Thymus (tissue), 11 donors: ENCODE data around the gene CUX1. TPM values are rescaled to one million over a fixed set of nuclear protein-coding genes. Genes with fewer than 3 reads are reported as not detected.

Experiments used
- DNase-seq, 9 donors: peaks; one replicate each; pipeline ENCODE4 v3.0.0-alpha.2; 2013; ENCODE audit warnings: low spot score in 9 of 9, low read depth in 6 of 9, missing footprints in 1 of 9
- H3K27ac ChIP-seq, 2 donors: one replicate each; pipeline ENCODE4 v1.5.1; 2013; ENCODE audit warnings: control low read depth in 1 of 2, low read depth in 1 of 2, low read length in 1 of 2, mild to moderate bottlenecking in 1 of 2, moderate library complexity in 1 of 2
- H3K27me3 ChIP-seq, 2 donors: one replicate each; pipeline ENCODE4 v1.5.1; 2013; ENCODE audit warnings: low read length in 1 of 2; ENCODE audit not compliant: control insufficient read depth in 2 of 2, insufficient read depth in 1 of 2
- H3K36me3 ChIP-seq, 2 donors: one replicate each; pipeline ENCODE4 v1.5.1; 2013; ENCODE audit warnings: low read length in 1 of 2, mild to moderate bottlenecking in 1 of 2, moderate library complexity in 1 of 2; ENCODE audit not compliant: control insufficient read depth in 2 of 2, insufficient read depth in 2 of 2
- H3K4me1 ChIP-seq, 2 donors: one replicate each; pipeline ENCODE4 v1.5.1; 2013; ENCODE audit warnings: low read length in 2 of 2; ENCODE audit not compliant: control insufficient read depth in 2 of 2, insufficient read depth in 2 of 2
- H3K4me3 ChIP-seq, 2 donors: one replicate each; pipeline ENCODE4 v1.5.1; 2013; ENCODE audit warnings: low read length in 2 of 2, control low read depth in 1 of 2, mild to moderate bottlenecking in 1 of 2
- H3K9me3 ChIP-seq, 2 donors: one replicate each; pipeline ENCODE4 v1.5.1; 2013; ENCODE audit warnings: low read length in 1 of 2, mild to moderate bottlenecking in 1 of 2; ENCODE audit not compliant: control insufficient read depth in 2 of 2, insufficient read depth in 1 of 2
- WGBS: extraction: QIAGEN DNeasy Blood & Tissue Kit; methylation state at CpG from one replicate; pipeline ENCODE4 v1.1.7; 2013; 5-methylcytosine and 5-hydroxymethylcytosine counted together
- polyA plus RNA-seq: library from polyadenylated mRNA; stranded (reverse); fragments of 200-250 nt; gene quantifications from one replicate; pipeline ENCODE4 v1.2.3, GENCODE V29; 2013
- total RNA-seq: library from RNA; stranded (reverse); fragments of 120-200 nt; gene quantifications from one replicate; pipeline ENCODE4 v1.2.4, GENCODE V29; 2013
- donor health status: healthy.

The CUX1 gene
- total and polyA plus RNA-seq, 2 donors = 27.8 to 35.0 TPM

DNA sequence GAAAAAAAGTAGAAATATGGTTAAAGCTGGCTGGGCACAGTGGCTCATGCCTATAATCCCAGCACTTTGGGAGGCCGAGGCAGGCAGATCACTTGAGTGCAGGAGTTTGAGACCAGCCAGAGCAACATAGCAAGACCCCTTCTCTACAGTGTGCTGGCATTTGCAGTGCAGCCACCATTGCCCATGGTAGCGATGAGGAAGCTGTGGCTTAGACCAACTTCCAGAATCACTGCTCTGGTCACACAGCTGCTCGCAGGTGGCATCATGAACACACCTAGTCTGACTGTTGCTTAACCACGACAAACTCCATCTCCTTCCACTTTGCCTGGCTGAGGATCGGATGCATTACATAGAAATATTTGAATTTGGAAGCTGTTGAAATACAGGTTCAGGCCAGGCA is 137.1 kb downstream of the CUX1 start:
- no peak for DNase-seq
- Histone ChIP-seq H3K36me3 (peaks cover 6 to 9% of the 10 kb centered on the region in 2 donors), H3K9me3 (no peaks in the 10 kb centered on the region), H3K4me1 (peaks cover 0 to 12% of the 10 kb centered on the region in 2 donors), H3K27me3 (no peaks in the 10 kb centered on the region), H3K4me3 (no peak overlapping the region), H3K27ac (no peak overlapping the region)
- WGBS = 48% methylated on average over 5 of the region's 5 CpGs

DNA sequence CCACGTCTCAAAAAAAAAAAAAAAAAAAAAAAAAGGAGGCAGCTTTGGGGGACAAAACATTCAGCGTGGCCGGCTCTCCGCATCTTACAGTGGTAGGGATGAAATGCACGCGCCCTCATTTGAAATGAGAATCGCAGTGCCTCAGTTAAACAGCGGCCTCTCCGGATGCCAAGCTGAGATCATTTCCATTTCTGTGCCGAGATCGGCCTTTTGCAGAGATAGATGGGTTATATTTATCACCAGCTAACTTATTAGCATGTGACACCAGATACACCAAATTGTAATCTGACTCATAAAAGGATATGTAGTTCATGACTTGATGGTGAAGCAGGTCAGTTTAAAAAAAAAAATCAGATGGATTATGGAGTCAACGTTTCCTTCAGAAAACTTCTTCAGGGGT is 138.7 kb downstream of the CUX1 start:
- 97% methylated on average over 12 of the region's 12 CpGs for whole genome bisulfite sequencing
- Histone ChIP-seq H3K27me3 (no peaks in the 10 kb centered on the region), H3K4me1 (peaks cover 0 to 12% of the 10 kb centered on the region in 2 donors), H3K27ac (no peak overlapping the region), H3K36me3 (peaks cover 7 to 13% of the 10 kb centered on the region in 2 donors), H3K4me3 (no peak overlapping the region), H3K9me3 (no peaks in the 10 kb centered on the region)
- no peak for DNase-seq

DNA sequence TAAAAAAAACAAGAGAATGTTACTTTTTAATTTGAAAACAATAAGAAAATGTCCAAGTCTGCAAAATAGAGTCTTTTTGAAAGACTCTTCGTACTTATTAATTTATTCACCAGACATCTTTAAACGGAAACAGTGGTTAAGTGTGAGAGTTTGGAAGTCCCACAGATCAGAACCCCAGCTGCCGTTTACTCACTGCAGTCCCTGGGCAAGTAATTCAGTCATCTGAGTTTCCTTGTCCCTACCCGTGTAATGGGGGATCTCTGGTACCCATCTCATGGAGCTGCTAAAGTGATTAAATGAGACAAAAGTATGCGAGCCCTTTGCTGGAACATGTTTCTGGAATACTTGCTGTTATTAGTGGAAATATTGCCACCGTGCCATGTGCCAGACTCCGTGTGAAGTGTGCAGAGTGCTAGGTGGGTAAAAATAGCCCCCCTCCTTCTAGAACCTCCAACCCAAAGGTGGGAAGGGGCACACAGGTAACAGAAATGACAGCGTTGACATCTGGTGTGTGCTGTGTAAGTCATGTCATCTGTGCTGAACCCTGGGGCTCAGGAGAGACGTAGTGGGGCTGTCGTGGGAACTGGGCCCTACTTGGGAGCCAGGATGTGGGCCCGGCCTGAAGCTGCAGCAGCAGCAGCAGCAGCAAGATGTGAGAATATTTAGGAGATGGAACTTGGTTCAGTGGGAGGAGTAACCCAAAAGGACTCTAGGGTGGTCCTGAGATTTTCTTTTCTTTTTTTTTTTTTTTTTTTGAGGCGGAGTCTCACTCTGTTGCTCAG is 140.5 kb downstream of the CUX1 start:
- 77% methylated on average over 12 of the region's 12 CpGs for WGBS
- Histone ChIP-seq H3K9me3 (no peaks in the 10 kb centered on the region), H3K27ac (peak overlapping the region in 1 of 2 donors; percentile 12), H3K4me3 (no peak overlapping the region), H3K27me3 (no peaks in the 10 kb centered on the region), H3K36me3 (peaks cover 3 to 6% of the 10 kb centered on the region in 2 donors), H3K4me1 (peaks cover 0 to 12% of the 10 kb centered on the region in 2 donors)
- DNase-seq = no peak

DNA sequence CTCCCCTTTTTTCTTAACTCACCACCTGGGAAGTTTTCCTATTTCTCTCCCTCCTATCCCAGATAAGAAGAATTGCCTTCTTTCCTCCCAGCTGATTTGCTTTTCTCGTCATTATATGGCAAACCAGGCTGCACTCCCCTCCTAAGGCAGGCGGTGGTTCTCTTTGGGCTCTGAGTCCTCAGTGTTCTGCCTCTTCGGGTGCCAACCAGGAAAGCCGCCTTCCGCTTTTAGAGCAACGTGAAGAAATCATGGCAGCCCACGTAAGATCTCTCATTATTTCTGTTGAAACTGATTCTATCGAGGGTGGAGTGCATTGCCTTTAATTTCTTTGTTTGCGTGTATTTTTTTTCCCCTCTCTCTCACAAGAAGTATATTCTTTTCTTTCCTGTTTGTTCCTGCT is 141.9 kb downstream of the CUX1 start:
- Histone ChIP-seq H3K27me3 (no peaks in the 10 kb centered on the region), H3K4me3 (no peak overlapping the region), H3K36me3 (peaks cover 3 to 11% of the 10 kb centered on the region in 2 donors), H3K9me3 (no peaks in the 10 kb centered on the region), H3K27ac (no peak overlapping the region), H3K4me1 (peaks cover 0 to 12% of the 10 kb centered on the region in 2 donors)
- WGBS = 99% methylated on average over 9 of the region's 9 CpGs
- no peak for DNase-seq

DNA sequence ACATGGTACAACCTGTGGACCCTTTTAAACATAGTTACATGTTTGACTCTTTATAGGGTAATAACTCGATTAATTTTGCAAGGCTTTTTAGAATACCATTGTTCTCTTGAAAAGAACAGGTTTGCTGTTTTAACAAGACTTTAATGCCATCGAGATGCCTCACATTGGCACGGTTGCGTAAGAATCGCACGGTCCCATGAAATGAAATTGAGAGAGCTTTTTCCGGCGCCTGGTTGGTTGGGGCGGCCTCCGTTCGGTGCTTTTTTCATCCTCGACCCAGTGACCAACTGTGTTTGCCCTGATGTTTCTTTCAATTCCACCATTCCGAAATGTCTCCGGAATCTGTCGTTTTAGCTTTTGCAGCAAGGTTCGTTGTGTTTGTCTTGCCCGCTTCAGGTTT is 142.4 kb downstream of the CUX1 start:
- Histone ChIP-seq H3K27ac (no peak overlapping the region), H3K9me3 (no peaks in the 10 kb centered on the region), H3K4me3 (no peak overlapping the region), H3K27me3 (no peaks in the 10 kb centered on the region), H3K36me3 (peaks cover 4 to 11% of the 10 kb centered on the region in 2 donors), H3K4me1 (peaks cover 0 to 14% of the 10 kb centered on the region in 2 donors)
- no peak for DNase-seq
- WGBS = 98% methylated on average over 17 of the region's 17 CpGs

DNA sequence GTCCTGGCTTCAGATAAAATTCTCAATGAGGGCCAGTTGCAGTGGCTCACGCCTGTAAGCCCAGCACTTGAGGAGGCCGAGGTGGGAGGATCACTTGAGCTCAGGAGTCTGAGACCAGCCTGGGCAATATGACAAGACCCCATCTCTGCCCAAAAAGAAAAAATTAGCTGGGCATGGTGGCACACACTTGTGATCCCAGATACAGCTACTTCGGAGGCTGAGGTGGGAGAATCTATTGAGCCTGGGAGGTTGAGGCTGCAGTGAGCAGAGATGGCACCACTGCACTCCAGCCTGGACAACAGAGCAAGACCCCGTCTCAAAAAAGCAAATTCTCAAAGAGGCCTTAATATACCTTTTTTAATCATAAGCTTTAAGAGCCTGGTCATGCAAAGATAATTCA is 142.9 kb downstream of the CUX1 start:
- no peaks in the 10 kb centered on the region for H3K9me3 ChIP-seq
- H3K36me3 ChIP-seq = peaks cover 7 to 11% of the 10 kb centered on the region in 2 donors
- H3K4me3 ChIP-seq = no peak overlapping the region
- H3K27me3 ChIP-seq = no peaks in the 10 kb centered on the region
- WGBS = 97% methylated on average over 4 of the region's 4 CpGs
- peaks cover 0 to 15% of the 10 kb centered on the region in 2 donors for H3K4me1 ChIP-seq
- no peak overlapping the region for H3K27ac ChIP-seq
- DNase-seq = no peak

DNA sequence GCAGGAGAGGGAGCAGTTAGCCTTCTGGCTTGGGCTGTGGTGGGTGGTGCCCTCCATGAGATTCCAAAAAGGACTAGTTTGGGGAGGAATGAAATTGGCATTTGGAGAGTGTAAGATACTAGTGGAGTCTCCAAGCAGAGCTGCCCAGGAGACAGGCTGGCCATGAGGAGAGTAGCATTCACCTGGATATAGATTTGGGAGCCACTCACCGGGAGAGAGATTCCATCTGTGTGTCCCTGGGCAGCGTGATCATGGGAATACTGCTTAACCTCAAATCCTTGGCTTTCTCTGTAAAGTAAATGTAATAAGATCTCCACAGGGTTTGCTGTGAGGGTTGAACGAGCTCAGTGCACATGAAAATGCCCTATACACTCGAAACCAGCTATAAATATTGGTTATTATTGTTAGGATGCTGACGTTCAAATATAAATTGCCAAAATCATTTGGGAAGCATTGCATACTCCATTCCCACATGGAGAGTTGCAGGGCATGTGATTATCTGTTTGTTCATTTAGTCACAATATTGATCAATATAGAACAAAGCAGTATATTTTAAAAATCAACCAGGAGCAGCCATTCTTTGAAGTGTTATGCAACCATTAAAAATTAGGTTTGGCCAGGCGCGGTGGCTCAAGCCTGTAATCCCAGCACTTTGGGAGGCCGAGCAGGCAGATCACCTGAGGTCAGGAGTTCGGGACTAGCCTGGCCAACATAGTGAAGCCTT is 143.7 kb downstream of the CUX1 start:
- DNase-seq = no peak
- no peak overlapping the region for H3K27ac ChIP-seq
- no peaks in the 10 kb centered on the region for H3K27me3 ChIP-seq
- no peaks in the 10 kb centered on the region for H3K9me3 ChIP-seq
- no peak overlapping the region for H3K4me3 ChIP-seq
- 92% methylated on average over 9 of the region's 9 CpGs for WGBS
- peaks cover 0 to 13% of the 10 kb centered on the region in 2 donors for H3K4me1 ChIP-seq
- peaks cover 7 to 11% of the 10 kb centered on the region in 2 donors for H3K36me3 ChIP-seq

DNA sequence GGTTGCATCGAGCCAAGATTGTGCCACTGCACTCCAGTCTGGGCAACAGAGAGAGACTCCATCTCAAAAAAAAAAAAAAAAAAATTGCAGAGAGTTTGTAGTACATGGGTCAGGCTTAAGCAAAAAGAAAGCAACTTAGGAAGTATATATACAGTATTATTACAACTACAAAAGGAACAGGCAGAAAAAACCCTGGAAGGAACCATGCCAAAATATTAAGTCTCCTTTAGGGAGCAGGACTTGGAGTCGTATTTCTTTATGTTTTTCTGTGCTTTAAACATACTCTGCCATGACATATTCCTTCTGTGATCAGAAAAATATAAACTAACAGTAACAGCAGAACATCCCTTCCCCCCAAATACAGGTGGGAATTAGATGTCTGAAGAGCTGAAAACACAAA is 144.4 kb downstream of the CUX1 start:
- H3K4me3 ChIP-seq = no peak overlapping the region
- DNase-seq = no peak
- 92% methylated on average over 2 of the region's 2 CpGs for WGBS

DNA sequence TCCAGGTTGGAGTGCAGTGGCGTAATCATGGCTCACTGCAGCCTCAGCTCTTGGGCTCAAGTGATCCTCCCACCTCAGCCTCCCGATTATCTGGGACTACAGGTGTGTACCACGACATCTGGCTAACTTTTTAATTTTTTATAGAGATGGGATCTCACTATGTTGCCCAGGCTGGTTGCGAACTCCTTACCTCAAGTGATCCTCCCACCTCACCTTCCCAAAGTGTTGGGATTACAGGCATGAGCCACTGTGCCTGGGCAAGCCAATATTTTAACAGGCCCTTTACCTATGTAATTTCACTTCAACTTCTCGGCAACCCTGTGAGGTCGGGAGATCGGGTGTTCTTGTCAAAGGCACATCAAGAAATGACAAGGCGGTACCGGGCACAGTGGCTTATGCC is 146.3 kb downstream of the CUX1 start:
- Histone ChIP-seq H3K36me3 (peaks cover 7 to 11% of the 10 kb centered on the region in 2 donors), H3K27me3 (no peaks in the 10 kb centered on the region), H3K27ac (no peak overlapping the region), H3K4me3 (no peak overlapping the region), H3K4me1 (peaks cover 0 to 9% of the 10 kb centered on the region in 2 donors), H3K9me3 (no peaks in the 10 kb centered on the region)
- 98% methylated on average over 9 of the region's 9 CpGs for WGBS
- DNase-seq = no peak

More for the DNA sequence above, 144.4 kb downstream of the CUX1 start:
- H3K36me3 ChIP-seq = peaks cover 7 to 11% of the 10 kb centered on the region in 2 donors
- no peaks in the 10 kb centered on the region for H3K9me3 ChIP-seq
- H3K4me1 ChIP-seq = peaks cover 0 to 13% of the 10 kb centered on the region in 2 donors
- H3K27ac ChIP-seq = no peak overlapping the region
- H3K27me3 ChIP-seq = no peaks in the 10 kb centered on the region
